Activated CD4-positive, alpha-beta T cell treated with anti-CD3 and anti-CD28 coated beads for 36 hours (primary cell): ENCODE measurements around the gene WWC2. TPM values are rescaled to one million over a fixed set of nuclear protein-coding genes. Genes with fewer than 3 reads are reported as not detected.
A peak's percentile ranks its signal among the peaks of the same experiment; 100 is the strongest.

ENCODE experiments used
- ATAC-seq: fragments of 200-7000 bp; cut with Tn5 transposase; one replicate; pipeline ENCODE4 v1.10.0; 2021; ENCODE audit warnings: mild to moderate bottlenecking, moderate library complexity
- CTCF ChIA-PET: fragments of 350-600 bp; sonication (Branson Sonifier 250); formaldehyde crosslinking; loops from one replicate; lab custom pipeline; 2021; ENCODE audit warnings: antibody characterized with exemption; lab: Charles Lee
- POLR2A ChIA-PET: fragments of 350-600 bp; sonication (Branson Sonifier 250); formaldehyde crosslinking; loops from one replicate; lab custom pipeline; 2021; ENCODE audit warnings: antibody characterized with exemption, inconsistent platforms; lab: Charles Lee
- DNase-seq: peaks from one replicate; pipeline ENCODE4 v3.0.0-alpha.2; 2020
- H3K27ac Mint-ChIP-seq: one replicate; pipeline ENCODE4 v1.8.0; 2021; ENCODE audit warnings: mixed read lengths
- H3K27me3 Mint-ChIP-seq: one replicate; pipeline ENCODE4 v1.8.0; 2021; ENCODE audit warnings: mixed read lengths
- H3K36me3 Mint-ChIP-seq: one replicate; pipeline ENCODE4 v1.8.0; 2021; ENCODE audit warnings: low read depth, mixed read lengths
- H3K4me1 Mint-ChIP-seq: one replicate; pipeline ENCODE4 v1.8.0; 2021; ENCODE audit warnings: mixed read lengths
- H3K4me3 Mint-ChIP-seq: one replicate; pipeline ENCODE4 v1.8.0; 2021; ENCODE audit warnings: mild to moderate bottlenecking, moderate library complexity, mixed read lengths
- H3K9me3 Mint-ChIP-seq: one replicate; pipeline ENCODE4 v1.8.0; 2021; ENCODE audit warnings: low read depth, mixed read lengths
- intact Hi-C, 2 experiments: fragments of 100-400 bp; cut with DNase I in 1 of 2; cut with micrococcal nuclease in 1 of 2; formaldehyde crosslinking; loops; one replicate each; pipeline versions ENCODE4 v1.14.2 to v1.15.1; 2022 to 2024; cut with DNase I, micrococcal nuclease
- total RNA-seq, 2 experiments: library from RNA; stranded (reverse); gene quantifications; one replicate each; pipeline ENCODE4 v1.2.3, GENCODE V29; 2021

Gene WWC2
- total RNA-seq, 2 experiments from 2014 or later = 3.6 to 4.3 TPM

DNA sequence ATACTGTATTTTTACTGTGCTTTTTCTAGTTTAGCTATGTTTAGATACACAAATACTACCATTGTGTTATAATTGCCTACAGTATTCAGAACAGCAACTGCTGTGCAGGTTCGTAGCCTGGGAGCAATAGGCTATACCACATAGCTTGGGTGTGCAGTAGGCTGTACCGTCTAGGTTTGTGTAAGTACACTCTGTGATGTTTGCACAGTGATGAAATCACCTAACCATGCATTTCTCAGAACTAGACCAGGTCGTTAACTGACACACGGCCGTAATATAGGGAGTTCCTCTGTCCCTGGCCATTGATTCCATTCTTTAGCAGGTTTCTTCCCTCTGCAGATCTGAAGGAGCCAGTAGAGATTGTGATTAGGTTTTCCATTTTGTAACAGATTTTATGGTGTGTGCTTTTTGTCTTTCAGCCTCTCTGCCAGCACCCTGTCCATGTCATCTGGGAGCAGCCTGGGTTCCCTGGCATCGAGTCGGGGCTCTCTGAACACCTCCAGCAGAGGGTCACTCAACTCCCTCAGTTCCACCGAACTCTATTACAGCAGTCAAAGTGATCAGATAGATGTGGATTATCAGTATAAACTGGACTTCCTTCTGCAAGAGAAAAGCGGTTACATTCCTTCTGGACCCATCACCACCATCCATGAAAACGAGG is 161.6 kb downstream of the WWC2 start:
- intact Hi-C loops = loop anchor here (5.0 to 10.0 kb wide), 2 partner anchors 144 to 783 kb away; no protein-coding TSS in a partner anchor
- POLR2A ChIA-PET = no interaction called here

DNA sequence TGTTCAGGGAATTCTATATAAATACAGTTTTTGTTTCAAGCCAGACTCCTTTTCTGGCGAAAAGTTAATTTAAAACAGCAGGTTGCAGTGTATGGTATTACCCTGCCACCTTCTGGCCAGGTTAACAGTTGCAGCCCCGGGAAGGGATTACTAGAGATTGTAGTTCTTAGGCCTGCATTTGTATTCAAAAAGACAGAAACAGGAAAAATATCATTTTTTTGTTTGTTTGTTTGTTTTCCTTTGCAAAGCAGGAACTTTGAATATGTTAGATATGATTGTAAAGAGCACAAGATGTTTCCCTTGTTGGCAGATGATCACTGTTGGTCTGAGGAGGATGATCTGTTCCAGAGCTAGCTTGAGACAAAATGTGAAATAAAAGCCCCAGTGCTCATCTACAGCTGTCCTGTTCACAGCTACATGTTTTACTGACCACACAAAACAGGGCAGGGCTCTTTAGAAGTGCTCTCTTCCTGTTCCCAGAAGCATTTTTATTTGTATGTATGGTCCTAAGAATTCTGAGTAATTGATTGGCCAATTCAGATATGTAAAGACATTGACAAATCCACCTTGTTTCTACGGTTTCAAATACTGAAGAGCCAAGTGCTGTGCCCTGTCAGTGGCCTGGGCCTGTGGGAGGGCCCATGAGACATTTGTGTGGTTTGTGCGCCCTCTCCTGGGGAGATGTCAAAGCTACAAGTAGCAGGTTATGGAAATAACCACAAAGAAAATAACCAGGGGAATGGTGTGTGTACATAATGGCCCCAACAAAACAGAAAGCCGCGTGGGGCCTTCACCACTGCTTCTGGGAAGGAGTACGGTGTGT is 163.1 kb downstream of the WWC2 start:
- DNase-seq (peak; percentile 90), ATAC-seq (peak; percentile 97)
- POLR2A ChIA-PET = interaction anchor here (0.6 kb wide), 1 partner anchor 185 kb away, joined by 3 read pairs; no protein-coding TSS in a partner anchor
- Mint-ChIP-seq H3K9me3 (no peaks in the 10 kb centered on the region), H3K36me3 (no peaks in the 10 kb centered on the region), H3K27ac (no peak overlapping the region), H3K4me1 (peaks cover 5% of the 10 kb centered on the region), H3K4me3 (no peak overlapping the region), H3K27me3 (no peaks in the 10 kb centered on the region)
- CTCF ChIA-PET = interaction anchor here (0.7 to 5.1 kb wide), 35 partner anchors 9 to 435 kb away, joined by 3 to 78 read pairs (median 4); partner anchors contain the start of gene WWC2
- intact Hi-C loops = loop anchor here (1.0 to 10.0 kb wide), 7 partner anchors 136 to 785 kb away; no protein-coding TSS in a partner anchor

More for the DNA sequence above, 161.6 kb downstream of the WWC2 start:
- CTCF ChIA-PET = interaction anchor here (0.6 to 5.1 kb wide), 13 partner anchors 10 to 329 kb away, joined by 3 to 78 read pairs (median 4); partner anchors contain the start of gene WWC2
- H3K4me1 Mint-ChIP-seq = peaks cover 5% of the 10 kb centered on the region
- ATAC-seq (no peak), DNase-seq (no peak)
- H3K4me3 Mint-ChIP-seq = no peak overlapping the region
- no peak overlapping the region for H3K27ac Mint-ChIP-seq
- H3K9me3 Mint-ChIP-seq = no peaks in the 10 kb centered on the region
- no peaks in the 10 kb centered on the region for H3K36me3 Mint-ChIP-seq
- no peaks in the 10 kb centered on the region for H3K27me3 Mint-ChIP-seq

DNA sequence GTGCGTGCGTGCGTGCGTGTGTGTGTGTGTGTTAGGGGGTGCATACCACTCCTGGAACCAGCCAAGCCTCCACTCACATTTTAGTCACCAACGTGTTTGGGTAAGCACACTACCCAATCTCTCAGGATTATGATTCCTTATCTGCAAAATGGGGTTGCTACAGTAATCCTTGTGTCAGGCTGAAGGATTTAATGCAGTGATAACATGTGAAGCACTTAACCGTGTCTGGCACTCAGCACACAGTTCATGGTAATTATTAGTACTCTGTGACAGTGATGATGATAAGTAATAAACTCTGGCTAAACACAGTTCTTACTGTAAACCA is 163.7 kb downstream of the WWC2 start:
- Mint-ChIP-seq H3K4me1 (peaks cover 5% of the 10 kb centered on the region), H3K9me3 (no peaks in the 10 kb centered on the region), H3K27ac (no peak overlapping the region), H3K36me3 (no peaks in the 10 kb centered on the region), H3K4me3 (no peak overlapping the region), H3K27me3 (no peaks in the 10 kb centered on the region)
- ChIA-PET POLR2A (no interaction called here), CTCF (interaction anchor here (0.8 to 5.1 kb wide), 21 partner anchors 9 to 435 kb away, joined by 3 to 78 read pairs (median 7); partner anchors contain the start of gene WWC2)
- no peak for ATAC-seq
- no peak for DNase-seq
- intact Hi-C loops = loop anchor here (1.0 to 10.0 kb wide), 7 partner anchors 136 to 785 kb away; no protein-coding TSS in a partner anchor

DNA sequence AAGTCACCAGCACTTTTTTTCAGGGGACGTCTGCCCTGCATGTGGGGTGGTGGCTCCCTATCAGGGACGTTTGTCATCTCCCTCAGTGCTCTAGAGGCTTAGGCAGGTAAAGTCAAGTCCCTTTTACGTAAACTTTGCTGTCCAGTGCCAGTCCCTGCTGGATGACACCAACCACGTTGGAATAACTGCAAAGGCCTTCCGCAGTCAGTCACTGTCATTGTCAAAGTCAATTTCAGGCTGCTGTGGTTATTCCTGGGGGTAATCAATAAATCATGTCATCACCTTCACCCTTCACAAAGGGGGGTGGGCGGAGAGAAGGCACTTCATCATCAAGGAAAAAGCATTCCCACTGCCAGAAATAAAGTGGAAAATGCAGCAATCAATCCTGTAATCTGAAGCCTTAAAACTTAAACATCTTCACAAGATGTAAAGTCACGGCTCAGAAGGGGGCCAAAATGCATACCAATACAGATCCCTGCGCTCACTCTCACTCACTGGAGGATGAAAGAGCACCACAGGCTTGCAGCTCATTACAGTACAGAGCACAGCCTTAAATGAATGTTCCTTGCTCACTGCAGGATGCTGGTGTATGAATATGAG is 164.8 kb downstream of the WWC2 start:
- intact Hi-C loops = loop anchor here (5.0 to 10.0 kb wide), 2 partner anchors 141 to 787 kb away; no protein-coding TSS in a partner anchor
- ChIA-PET POLR2A (no interaction called here), CTCF (interaction anchor here (0.6 to 2.9 kb wide), 5 partner anchors 13 to 334 kb away, joined by 3 to 56 read pairs (median 5); no protein-coding TSS in a partner anchor)
- Mint-ChIP-seq H3K36me3 (no peaks in the 10 kb centered on the region), H3K27ac (no peak overlapping the region), H3K27me3 (no peaks in the 10 kb centered on the region), H3K9me3 (no peaks in the 10 kb centered on the region), H3K4me1 (peaks cover 5% of the 10 kb centered on the region), H3K4me3 (no peak overlapping the region)
- no peak for ATAC-seq
- no peak for DNase-seq

DNA sequence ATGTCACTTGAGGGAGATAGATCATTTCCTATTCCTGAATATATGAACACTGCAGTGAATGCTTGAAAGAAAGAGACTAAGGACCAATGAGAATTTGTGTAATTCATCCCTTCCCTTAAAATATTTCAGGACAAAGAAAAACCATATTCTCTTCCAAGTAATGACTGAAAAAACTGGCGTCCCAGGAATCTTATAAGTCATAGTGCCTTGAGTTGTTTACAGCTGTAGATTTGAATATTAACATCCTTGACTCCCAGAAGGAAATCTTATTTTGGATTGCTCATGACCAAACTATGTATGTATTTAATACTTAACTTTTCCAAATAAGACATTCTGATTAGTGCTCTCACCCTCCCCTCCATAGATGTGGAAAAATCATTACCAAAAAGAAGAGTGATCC is 165.6 kb downstream of the WWC2 start:
- Mint-ChIP-seq H3K4me1 (peaks cover 5% of the 10 kb centered on the region), H3K4me3 (no peak overlapping the region), H3K27me3 (no peaks in the 10 kb centered on the region), H3K9me3 (no peaks in the 10 kb centered on the region), H3K27ac (no peak overlapping the region), H3K36me3 (no peaks in the 10 kb centered on the region)
- CTCF ChIA-PET = interaction anchor here (0.7 to 1.7 kb wide), 3 partner anchors 27 to 326 kb away, joined by 3 to 5 read pairs (median 3); no protein-coding TSS in a partner anchor
- intact Hi-C loops = loop anchor here (5.0 to 10.0 kb wide), 2 partner anchors 140 to 787 kb away; no protein-coding TSS in a partner anchor
- no peak for ATAC-seq
- POLR2A ChIA-PET = no interaction called here
- no peak for DNase-seq

DNA sequence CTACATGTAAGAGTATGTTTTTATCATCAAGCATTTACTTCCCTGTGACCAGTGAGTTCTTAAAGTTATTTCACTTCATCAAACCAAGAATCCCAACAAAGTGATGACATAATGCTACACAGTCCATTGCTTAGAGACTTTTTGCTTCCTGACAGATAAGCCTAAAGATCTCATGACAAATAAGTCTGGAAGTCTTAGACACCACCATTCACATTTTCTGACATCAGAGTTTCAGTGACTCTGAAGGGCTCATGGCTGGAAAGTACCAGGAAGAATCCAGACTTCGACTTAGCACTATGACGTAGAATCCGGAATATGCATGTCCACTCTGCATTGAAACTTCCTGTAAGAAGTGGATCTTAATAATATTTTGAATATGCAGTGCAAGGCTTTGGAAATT is 167.3 kb downstream of the WWC2 start:
- CTCF ChIA-PET = no interaction called here
- intact Hi-C loops = loop anchor here in 1 of 2 experiments (10.0 kb wide), 1 partner anchor 138 kb away; no protein-coding TSS in a partner anchor

DNA sequence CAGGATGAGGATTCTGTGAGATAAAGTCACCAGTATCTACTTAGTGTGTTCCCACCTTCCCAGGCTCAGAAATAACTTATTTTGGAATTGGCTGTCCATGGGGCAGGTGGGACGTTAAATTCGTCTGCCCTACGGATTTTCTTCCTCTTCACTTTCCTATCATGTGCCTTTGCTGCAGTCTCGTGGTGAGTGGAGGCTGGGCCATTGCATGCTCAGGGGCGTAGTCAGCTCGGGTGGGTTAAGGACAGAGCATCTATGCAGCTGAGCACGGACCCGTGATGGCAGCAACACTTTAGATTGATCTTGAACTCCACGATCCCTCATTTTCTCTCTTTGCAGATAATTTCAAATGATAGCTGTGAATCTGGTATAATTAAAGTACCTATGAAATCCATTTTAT is 169.5 kb downstream of the WWC2 start:
- ATAC-seq = no peak
- POLR2A ChIA-PET = no interaction called here
- intact Hi-C loops = loop anchor here in 1 of 2 experiments (10.0 kb wide), 1 partner anchor 136 kb away; no protein-coding TSS in a partner anchor
- CTCF ChIA-PET = no interaction called here
- H3K4me3 Mint-ChIP-seq = no peak overlapping the region
- H3K9me3 Mint-ChIP-seq = no peaks in the 10 kb centered on the region
- no peak for DNase-seq
- no peaks in the 10 kb centered on the region for H3K4me1 Mint-ChIP-seq
- H3K27me3 Mint-ChIP-seq = no peaks in the 10 kb centered on the region
- H3K36me3 Mint-ChIP-seq = peaks cover 2% of the 10 kb centered on the region
- H3K27ac Mint-ChIP-seq = no peak overlapping the region

More for the DNA sequence above, 167.3 kb downstream of the WWC2 start:
- DNase-seq (no peak), ATAC-seq (no peak)
- no peak overlapping the region for H3K27ac Mint-ChIP-seq
- no peak overlapping the region for H3K4me3 Mint-ChIP-seq
- no peaks in the 10 kb centered on the region for H3K27me3 Mint-ChIP-seq
- H3K36me3 Mint-ChIP-seq = no peaks in the 10 kb centered on the region
- no peaks in the 10 kb centered on the region for H3K9me3 Mint-ChIP-seq
- peaks cover 5% of the 10 kb centered on the region for H3K4me1 Mint-ChIP-seq
- POLR2A ChIA-PET = no interaction called here

DNA sequence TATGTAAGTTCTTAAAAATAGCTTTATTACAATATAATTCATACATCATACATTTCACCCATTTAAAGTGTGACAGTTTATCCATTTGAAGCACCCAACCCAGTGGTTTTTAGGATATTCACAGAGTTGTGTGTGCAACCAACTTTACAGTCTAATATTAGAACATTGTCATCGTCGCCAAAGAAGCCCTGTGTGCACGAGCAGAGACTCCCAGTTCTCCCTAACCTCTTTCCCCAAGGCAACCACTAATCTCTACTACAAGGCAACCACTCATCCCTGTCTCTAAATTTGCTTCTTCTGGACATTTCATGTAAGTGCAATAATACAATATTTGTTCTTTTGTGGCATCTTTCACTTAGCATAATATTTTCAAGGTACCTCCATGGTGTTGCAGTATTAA is 173.3 kb downstream of the WWC2 start:
- ChIA-PET POLR2A (no interaction called here), CTCF (interaction anchor here (2.4 kb wide), 1 partner anchor 10 kb away, joined by 8 read pairs; no protein-coding TSS in a partner anchor)

DNA sequence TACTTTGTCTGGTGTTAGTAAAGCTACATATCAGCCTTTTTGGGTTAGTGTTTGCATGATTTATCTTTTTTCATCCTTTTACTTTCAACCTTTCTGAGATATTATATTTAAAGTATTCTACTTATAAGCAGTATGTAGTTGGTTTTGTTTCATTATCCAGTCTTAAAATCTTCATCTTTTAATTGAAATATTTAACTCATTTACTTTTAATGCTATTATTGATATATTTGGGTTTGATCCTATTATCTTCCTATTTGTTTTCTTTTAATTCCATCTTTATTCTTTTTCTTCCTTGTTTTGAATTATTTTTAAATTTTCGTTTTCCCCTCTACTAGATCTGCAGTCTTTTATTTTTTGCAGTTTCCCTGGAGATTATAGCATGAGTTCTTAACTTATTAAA is 177.0 kb downstream of the WWC2 start:
- no peak overlapping the region for H3K27ac Mint-ChIP-seq
- H3K27me3 Mint-ChIP-seq = no peaks in the 10 kb centered on the region
- ChIA-PET CTCF (no interaction called here), POLR2A (no interaction called here)
- intact Hi-C loops = no loop called here
- DNase-seq = no peak
- no peak overlapping the region for H3K4me3 Mint-ChIP-seq
- H3K36me3 Mint-ChIP-seq = peaks cover 12% of the 10 kb centered on the region
- H3K4me1 Mint-ChIP-seq = no peaks in the 10 kb centered on the region
- peaks cover 6% of the 10 kb centered on the region for H3K9me3 Mint-ChIP-seq
- no peak for ATAC-seq

More for the DNA sequence above, 173.3 kb downstream of the WWC2 start:
- DNase-seq = no peak
- no peak for ATAC-seq
- intact Hi-C loops = no loop called here
- no peak overlapping the region for H3K27ac Mint-ChIP-seq
- H3K4me3 Mint-ChIP-seq = no peak overlapping the region
- H3K9me3 Mint-ChIP-seq = peaks cover 6% of the 10 kb centered on the region
- H3K27me3 Mint-ChIP-seq = no peaks in the 10 kb centered on the region
- peaks cover 10% of the 10 kb centered on the region for H3K36me3 Mint-ChIP-seq
- H3K4me1 Mint-ChIP-seq = no peaks in the 10 kb centered on the region

DNA sequence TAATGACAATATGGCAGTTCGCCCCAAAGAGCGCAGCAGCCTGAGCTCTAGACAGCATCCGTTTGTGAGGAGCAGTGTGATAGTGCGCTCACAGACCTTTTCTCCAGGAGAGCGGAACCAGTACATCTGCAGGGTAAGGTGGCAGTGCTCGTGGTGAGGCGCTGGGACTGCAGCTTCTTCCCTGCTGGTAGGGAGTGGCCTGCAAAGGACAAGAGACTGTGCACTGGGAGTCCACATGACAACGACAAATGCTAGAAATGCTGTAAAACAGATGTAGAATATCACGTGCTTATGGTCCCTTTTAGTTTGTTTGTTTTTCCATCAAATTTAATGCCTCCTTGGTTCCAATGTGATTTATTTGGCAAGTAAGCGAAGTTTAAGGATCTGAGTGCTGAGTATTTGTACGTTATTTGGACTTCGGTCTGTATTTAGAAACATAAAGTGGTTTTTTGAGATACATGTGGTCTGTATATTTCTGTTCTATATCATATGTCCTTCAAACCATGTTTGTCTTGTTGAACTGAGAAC is 185.3 kb downstream of the WWC2 start:
- no peaks in the 10 kb centered on the region for H3K27me3 Mint-ChIP-seq
- ChIA-PET POLR2A (no interaction called here), CTCF (no interaction called here)
- no peaks in the 10 kb centered on the region for H3K4me1 Mint-ChIP-seq
- no peak for ATAC-seq
- H3K27ac Mint-ChIP-seq = no peak overlapping the region
- H3K36me3 Mint-ChIP-seq = peaks cover 2% of the 10 kb centered on the region
- intact Hi-C loops = no loop called here
- no peak for DNase-seq
- no peak overlapping the region for H3K4me3 Mint-ChIP-seq
- H3K9me3 Mint-ChIP-seq = no peaks in the 10 kb centered on the region

DNA sequence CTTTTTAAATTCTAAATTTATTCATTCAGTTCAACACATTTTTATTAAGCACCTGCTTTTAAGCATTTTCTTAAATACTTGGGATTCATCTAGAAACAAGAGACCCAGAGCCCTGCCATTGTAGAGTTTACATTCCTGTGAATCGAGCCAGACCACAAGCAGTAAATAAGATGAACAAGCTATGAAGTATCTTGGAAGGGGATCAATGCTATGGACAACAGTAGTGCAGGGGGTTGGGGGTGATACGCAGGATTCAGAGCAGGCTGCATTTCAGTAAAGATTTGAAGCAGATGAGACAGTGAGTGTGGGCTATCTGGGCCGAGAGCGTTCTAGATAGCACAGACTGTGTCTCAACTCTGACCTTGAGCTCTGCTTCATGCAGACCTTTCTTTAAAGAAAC is 185.9 kb downstream of the WWC2 start:
- no peaks in the 10 kb centered on the region for H3K4me1 Mint-ChIP-seq

More for the DNA sequence above, 185.9 kb downstream of the WWC2 start:
- H3K36me3 Mint-ChIP-seq = peaks cover under 1% of the 10 kb centered on the region
- no peak overlapping the region for H3K4me3 Mint-ChIP-seq
- no peak overlapping the region for H3K27ac Mint-ChIP-seq
- H3K9me3 Mint-ChIP-seq = no peaks in the 10 kb centered on the region
- intact Hi-C loops = no loop called here
- ATAC-seq (no peak), DNase-seq (no peak)
- CTCF ChIA-PET = no interaction called here
- no peaks in the 10 kb centered on the region for H3K27me3 Mint-ChIP-seq
- POLR2A ChIA-PET = no interaction called here
